Activated CD4-positive, alpha-beta T cell treated with anti-CD3 and anti-CD28 coated beads, Interleukin-2, amount 50 U/mL, for 4 hours (primary cell): ENCODE results near the gene EPHB1.
"Not testable (repeated sequence)": the region's sequence is repeated elsewhere in the genome, so short reads cannot be mapped to it uniquely, and the experiment has no call there.

Source experiments
- DNase-seq, 2 experiments: peaks; one replicate each; pipeline ENCODE4 v3.0.0-alpha.2; 2020

Gene EPHB1

GRCh38 chr3:135059580-135059979, 264.5 kb downstream of the EPHB1 start:
- no peak for DNase-seq

GRCh38 chr3:135066844-135067727, 272.0 kb downstream of the EPHB1 start:
- not testable (repeated sequence) for DNase-seq

- no peak for DNase-seq
These were observed 273.0 kb downstream of the EPHB1 start for GRCh38 chr3:135068011-135068410.

GRCh38 chr3:135069406-135069805, 274.3 kb downstream of the EPHB1 start:
- no peak for DNase-seq

GRCh38 chr3:135071483-135071882, 276.4 kb downstream of the EPHB1 start:
- no peak for DNase-seq

- DNase-seq: no peak
These were observed 277.4 kb downstream of the EPHB1 start for GRCh38 chr3:135072431-135072830.

- DNase-seq: no peak
These were observed 280.1 kb downstream of the EPHB1 start for GRCh38 chr3:135075157-135075556.

- no peak for DNase-seq
These were observed 281.3 kb downstream of the EPHB1 start for GRCh38 chr3:135076341-135076740.

- no peak for DNase-seq
These were observed 282.1 kb downstream of the EPHB1 start for GRCh38 chr3:135077186-135077585.

GRCh38 chr3:135078283-135078682, 283.2 kb downstream of the EPHB1 start:
- no peak for DNase-seq

- DNase-seq: no peak
These were observed 284.0 kb downstream of the EPHB1 start for GRCh38 chr3:135079095-135079494.

- DNase-seq: no peak
These were observed 286.4 kb downstream of the EPHB1 start for GRCh38 chr3:135081451-135081850.

- DNase-seq: no peak
These were observed 286.9 kb downstream of the EPHB1 start for GRCh38 chr3:135081856-135082434.

- DNase-seq: no peak
These were observed 287.6 kb downstream of the EPHB1 start for GRCh38 chr3:135082706-135083105.

- no peak for DNase-seq
These were observed 288.1 kb downstream of the EPHB1 start for GRCh38 chr3:135083179-135083578.

- DNase-seq: no peak
These were observed 288.7 kb downstream of the EPHB1 start for GRCh38 chr3:135083756-135084155.

- DNase-seq: no peak
These were observed 289.3 kb downstream of the EPHB1 start for GRCh38 chr3:135084405-135084804.

- DNase-seq: no peak
These were observed 289.9 kb downstream of the EPHB1 start for GRCh38 chr3:135084976-135085375.

- DNase-seq: no peak
These were observed 290.8 kb downstream of the EPHB1 start for GRCh38 chr3:135085652-135086436.

- no peak for DNase-seq
These were observed 292.7 kb downstream of the EPHB1 start for GRCh38 chr3:135087782-135088181.

- DNase-seq: no peak
These were observed 294.4 kb downstream of the EPHB1 start for GRCh38 chr3:135089451-135089850.

- no peak for DNase-seq
These were observed 295.1 kb downstream of the EPHB1 start for GRCh38 chr3:135090020-135090717.

GRCh38 chr3:135091946-135092345, 296.9 kb downstream of the EPHB1 start:
- no peak for DNase-seq
